MM.1S (cell line): ENCODE measurements around the gene MIGA2.

Experiments
- DNase-seq: peaks from one replicate; pipeline ENCODE4 v3.0.0-alpha.2; 2015
- H2AFZ ChIP-seq: fragments of 300-600 bp; sonication (generic); 2 replicates; pipeline ENCODE4 v1.6.0; 2016; ENCODE audit warnings: antibody characterized with exemption, low read length
- H3F3A ChIP-seq: fragments of 300-600 bp; sonication (generic); 2 replicates; pipeline ENCODE4 v1.6.1; 2016; ENCODE audit warnings: mild to moderate bottlenecking, antibody characterized with exemption, low read length, moderate library complexity, mixed read lengths; ENCODE audit not compliant: insufficient read depth
- H3K27ac ChIP-seq: fragments of 300-600 bp; sonication (generic); 2 replicates; pipeline ENCODE4 v1.5.1; 2016; ENCODE audit warnings: mild to moderate bottlenecking, low read length
- H3K27me3 ChIP-seq: fragments of 300-600 bp; sonication (generic); replicated peaks from 2 replicates; pipeline ENCODE4 v1.6.0; 2016; ENCODE audit warnings: low read length; ENCODE audit not compliant: insufficient read depth
- H3K36me3 ChIP-seq: fragments of 300-600 bp; sonication (generic); replicated peaks from 2 replicates; pipeline ENCODE4 v1.6.1; 2016; ENCODE audit warnings: mild to moderate bottlenecking, low read length, mixed read lengths; ENCODE audit not compliant: insufficient read depth
- H3K4me1 ChIP-seq: fragments of 300-600 bp; sonication (generic); 2 replicates; pipeline ENCODE4 v1.6.1; 2016; ENCODE audit warnings: low read length, mixed read lengths
- H3K4me2 ChIP-seq: fragments of 300-600 bp; sonication (generic); 2 replicates; pipeline ENCODE4 v1.6.0; 2016; ENCODE audit warnings: low read depth, low read length
- H3K4me3 ChIP-seq: fragments of 300-600 bp; sonication (generic); 2 replicates; pipeline ENCODE4 v1.5.1; 2016; ENCODE audit warnings: low read length, mixed read lengths
- H3K79me2 ChIP-seq: fragments of 300-600 bp; sonication (generic); 2 replicates; pipeline ENCODE4 v1.6.1; 2016; ENCODE audit warnings: mixed run types, low read length, mixed read lengths
- H3K9ac ChIP-seq: fragments of 300-600 bp; sonication (generic); 2 replicates; pipeline ENCODE4 v1.6.1; 2016; ENCODE audit warnings: low read length, mixed read lengths
- H3K9me2 ChIP-seq: fragments of 300-600 bp; sonication (generic); replicated peaks from 2 replicates; pipeline ENCODE4 v1.6.1; 2016; ENCODE audit warnings: mild to moderate bottlenecking, low read length, mixed read lengths; ENCODE audit not compliant: insufficient read depth
- H3K9me3 ChIP-seq: fragments of 300-600 bp; sonication (generic); replicated peaks from 2 replicates; pipeline ENCODE4 v1.6.1; 2016; ENCODE audit warnings: mild to moderate bottlenecking, low read length, mixed read lengths; ENCODE audit not compliant: insufficient read depth
- H4K20me1 ChIP-seq: fragments of 300-600 bp; sonication (generic); 2 replicates; pipeline ENCODE4 v1.6.1; 2016; ENCODE audit warnings: mild to moderate bottlenecking, low read length, moderate library complexity, mixed read lengths; ENCODE audit not compliant: insufficient read depth
- EZH2 ChIP-seq: fragments of 300-600 bp; sonication (generic); optimal IDR thresholded peaks from 2 replicates; pipeline ENCODE3; 2017; ENCODE audit warnings: low read depth, mild to moderate bottlenecking, antibody characterized with exemption, low read length, mixed read lengths
- EZH2phosphoT487 ChIP-seq: fragments of 300-600 bp; sonication (generic); IDR thresholded peaks from 2 replicates; pipeline ENCODE4 v1.6.1; 2018; ENCODE audit warnings: antibody characterized with exemption, low read length
- TF ChIP-seq, protein P1 (sequence below): fragments of 300-600 bp; sonication (generic); IDR thresholded peaks from 2 replicates; pipeline ENCODE4 v1.5.1; 2016; ENCODE audit warnings: antibody characterized with exemption, low read length, mixed read lengths

The MIGA2 gene

DNA sequence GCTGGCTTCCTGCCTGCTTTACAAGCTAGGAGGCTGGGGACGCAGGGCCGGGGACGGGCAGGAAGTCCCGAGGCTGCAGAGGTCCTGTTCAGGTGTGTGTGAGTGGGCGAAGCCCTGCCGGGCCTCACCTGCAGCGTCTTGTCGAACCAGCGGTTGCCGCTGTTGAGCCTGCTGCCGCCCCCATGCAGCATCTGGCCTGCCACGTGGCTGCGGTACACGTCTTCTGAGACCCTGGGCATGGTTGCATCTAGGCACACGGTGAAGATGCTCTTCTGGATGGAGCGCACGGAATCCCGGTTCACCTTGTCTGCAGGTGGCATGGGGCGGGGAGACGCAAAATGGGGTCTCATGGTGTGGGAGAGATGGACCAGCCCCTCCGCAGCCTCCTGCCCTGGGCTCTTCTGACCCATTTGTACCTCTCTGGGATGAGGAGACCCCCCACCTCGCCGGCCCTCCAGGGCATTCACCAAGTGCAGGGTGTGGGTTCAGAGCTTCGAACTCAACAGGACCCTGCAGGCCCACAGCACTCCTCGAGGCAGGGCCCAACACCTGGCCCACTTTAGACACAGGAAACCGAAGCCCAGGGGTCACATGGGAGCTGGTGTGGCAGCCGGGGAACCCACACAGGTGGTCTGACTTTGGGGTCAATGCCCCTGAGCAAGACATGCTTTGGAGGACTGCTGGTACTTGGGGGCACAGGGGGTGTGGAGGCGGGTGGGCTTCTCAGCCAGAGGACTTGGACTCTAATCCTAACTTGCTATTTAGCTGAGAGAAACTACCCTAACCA, 64.2 kb downstream of the MIGA2 start:
- no peaks in the 10 kb centered on the region for H3K27me3 ChIP-seq
- H3K36me3 ChIP-seq = no peaks in the 10 kb centered on the region
- no peaks in the 10 kb centered on the region for H3K9me3 ChIP-seq
- no peak overlapping the region for H3K9ac ChIP-seq
- no peaks in the 10 kb centered on the region for H3F3A ChIP-seq
- no peaks in the 10 kb centered on the region for H3K9me2 ChIP-seq
- no peak for DNase-seq
- no peaks in the 10 kb centered on the region for H3K4me1 ChIP-seq
- no peaks in the 10 kb centered on the region for H4K20me1 ChIP-seq
- H3K4me2 ChIP-seq = no peak overlapping the region
- H3K27ac ChIP-seq = no peak overlapping the region
- H3K4me3 ChIP-seq = no peak overlapping the region
- no peak overlapping the region for H2AFZ ChIP-seq
- H3K79me2 ChIP-seq = no peaks in the 10 kb centered on the region
- no peak for TF ChIP-seq EZH2phosphoT487
- no peak for TF ChIP-seq EZH2
- TF ChIP-seq, protein P1, sequence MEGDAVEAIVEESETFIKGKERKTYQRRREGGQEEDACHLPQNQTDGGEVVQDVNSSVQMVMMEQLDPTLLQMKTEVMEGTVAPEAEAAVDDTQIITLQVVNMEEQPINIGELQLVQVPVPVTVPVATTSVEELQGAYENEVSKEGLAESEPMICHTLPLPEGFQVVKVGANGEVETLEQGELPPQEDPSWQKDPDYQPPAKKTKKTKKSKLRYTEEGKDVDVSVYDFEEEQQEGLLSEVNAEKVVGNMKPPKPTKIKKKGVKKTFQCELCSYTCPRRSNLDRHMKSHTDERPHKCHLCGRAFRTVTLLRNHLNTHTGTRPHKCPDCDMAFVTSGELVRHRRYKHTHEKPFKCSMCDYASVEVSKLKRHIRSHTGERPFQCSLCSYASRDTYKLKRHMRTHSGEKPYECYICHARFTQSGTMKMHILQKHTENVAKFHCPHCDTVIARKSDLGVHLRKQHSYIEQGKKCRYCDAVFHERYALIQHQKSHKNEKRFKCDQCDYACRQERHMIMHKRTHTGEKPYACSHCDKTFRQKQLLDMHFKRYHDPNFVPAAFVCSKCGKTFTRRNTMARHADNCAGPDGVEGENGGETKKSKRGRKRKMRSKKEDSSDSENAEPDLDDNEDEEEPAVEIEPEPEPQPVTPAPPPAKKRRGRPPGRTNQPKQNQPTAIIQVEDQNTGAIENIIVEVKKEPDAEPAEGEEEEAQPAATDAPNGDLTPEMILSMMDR = no peak

DNA sequence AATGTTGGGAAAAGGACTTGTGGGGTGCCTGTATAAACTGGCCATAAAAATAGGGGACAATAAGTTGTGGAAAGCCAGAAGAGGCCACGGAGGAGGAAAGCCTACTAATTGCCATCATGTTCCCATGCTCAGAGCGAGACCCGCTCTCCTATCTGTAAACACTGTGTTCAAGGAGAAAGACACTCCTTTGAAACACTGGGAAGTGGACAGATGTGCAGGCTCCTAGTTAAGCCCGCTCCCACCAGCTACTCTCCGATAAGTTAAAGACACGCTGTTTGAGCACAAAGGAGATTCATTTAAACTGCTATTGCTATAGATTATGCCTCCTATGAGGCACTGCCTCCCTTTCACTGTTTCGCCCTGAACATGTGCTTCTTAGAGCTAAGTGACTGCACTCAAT, 64.9 kb downstream of the MIGA2 start:
- Histone ChIP-seq H3K27ac (no peak overlapping the region), H3K36me3 (no peaks in the 10 kb centered on the region), H4K20me1 (no peaks in the 10 kb centered on the region), H3K9ac (no peak overlapping the region), H3K4me2 (no peak overlapping the region), H3F3A (no peaks in the 10 kb centered on the region), H3K79me2 (no peaks in the 10 kb centered on the region), H2AFZ (no peak overlapping the region), H3K4me1 (no peaks in the 10 kb centered on the region), H3K27me3 (peaks cover 5% of the 10 kb centered on the region; the same call in 1 of the 2 replicates), H3K4me3 (no peak overlapping the region), H3K9me2 (no peaks in the 10 kb centered on the region), H3K9me3 (no peaks in the 10 kb centered on the region)
- DNase-seq = no peak
- TF ChIP-seq EZH2 = no peak
- TF ChIP-seq, protein P1 = no peak
- no peak for TF ChIP-seq EZH2phosphoT487

DNA sequence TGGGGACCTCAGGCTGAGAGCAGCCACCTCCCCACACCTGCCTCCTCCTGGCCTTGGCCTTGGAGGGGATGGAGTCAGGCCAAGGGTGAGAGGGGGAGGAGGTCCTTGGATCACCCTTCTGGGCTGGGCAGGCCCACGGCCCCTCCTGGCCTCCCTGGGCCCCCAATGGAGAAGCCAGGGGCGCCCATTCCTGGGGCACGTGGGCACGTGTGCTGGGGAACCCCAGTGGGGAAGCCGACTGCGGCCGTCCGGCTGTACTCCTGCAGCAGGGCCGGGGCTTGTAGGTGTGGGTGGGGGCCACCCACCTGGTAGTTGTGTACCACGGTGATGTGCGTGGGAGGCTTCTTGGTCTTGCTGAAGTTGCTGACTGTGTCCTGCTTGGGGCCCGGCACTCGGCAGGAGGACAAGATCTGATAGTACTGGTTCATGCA, 65.7 kb downstream of the MIGA2 start:
- Histone ChIP-seq H3K36me3 (no peaks in the 10 kb centered on the region), H3K9me2 (no peaks in the 10 kb centered on the region), H3K79me2 (no peaks in the 10 kb centered on the region), H4K20me1 (no peaks in the 10 kb centered on the region), H3K4me1 (no peaks in the 10 kb centered on the region), H3K4me3 (no peak overlapping the region), H3K4me2 (no peak overlapping the region), H3K27me3 (peaks cover 10% of the 10 kb centered on the region; the same call in 1 of the 2 replicates), H3K27ac (no peak overlapping the region), H3K9me3 (no peaks in the 10 kb centered on the region), H3K9ac (no peak overlapping the region), H2AFZ (no peak overlapping the region), H3F3A (no peaks in the 10 kb centered on the region)
- TF ChIP-seq EZH2 (no peak), EZH2phosphoT487 (no peak)
- TF ChIP-seq, protein P1 = no peak
- DNase-seq = no peak
